Measurements from ENCODE around the gene TMIGD1.

Gene TMIGD1

DNA sequence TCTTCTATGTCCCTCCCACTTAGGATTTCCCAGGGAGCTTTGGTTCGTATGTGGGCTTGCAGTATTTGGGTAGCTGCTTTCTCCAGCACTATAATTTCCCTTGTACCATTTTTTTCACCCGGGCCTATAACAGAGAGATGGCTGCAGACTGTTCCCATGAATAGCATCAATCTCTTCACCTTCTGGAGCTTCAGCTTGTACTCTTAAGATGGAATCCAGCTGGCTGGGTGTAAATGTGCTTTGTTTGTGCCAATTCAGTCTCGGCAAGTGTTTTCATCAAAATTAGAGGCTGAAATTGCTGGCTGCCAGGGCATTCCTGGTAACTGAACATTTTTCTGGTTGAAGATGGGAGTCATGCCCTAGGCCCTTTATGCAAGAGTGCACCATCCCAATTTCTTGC lies 32.7 kb upstream of the TMIGD1 start:
- ATAC-seq, result no peak
- no peak for TF ChIP-seq OSR1 (CRISPR knock-in tag; IDR thresholded peaks at IDR 0.05)
- TF ChIP-seq, protein P1, sequence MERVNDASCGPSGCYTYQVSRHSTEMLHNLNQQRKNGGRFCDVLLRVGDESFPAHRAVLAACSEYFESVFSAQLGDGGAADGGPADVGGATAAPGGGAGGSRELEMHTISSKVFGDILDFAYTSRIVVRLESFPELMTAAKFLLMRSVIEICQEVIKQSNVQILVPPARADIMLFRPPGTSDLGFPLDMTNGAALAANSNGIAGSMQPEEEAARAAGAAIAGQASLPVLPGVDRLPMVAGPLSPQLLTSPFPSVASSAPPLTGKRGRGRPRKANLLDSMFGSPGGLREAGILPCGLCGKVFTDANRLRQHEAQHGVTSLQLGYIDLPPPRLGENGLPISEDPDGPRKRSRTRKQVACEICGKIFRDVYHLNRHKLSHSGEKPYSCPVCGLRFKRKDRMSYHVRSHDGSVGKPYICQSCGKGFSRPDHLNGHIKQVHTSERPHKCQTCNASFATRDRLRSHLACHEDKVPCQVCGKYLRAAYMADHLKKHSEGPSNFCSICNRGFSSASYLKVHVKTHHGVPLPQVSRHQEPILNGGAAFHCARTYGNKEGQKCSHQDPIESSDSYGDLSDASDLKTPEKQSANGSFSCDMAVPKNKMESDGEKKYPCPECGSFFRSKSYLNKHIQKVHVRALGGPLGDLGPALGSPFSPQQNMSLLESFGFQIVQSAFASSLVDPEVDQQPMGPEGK (CRISPR knock-in tag; IDR thresholded peaks at IDR 0.05; ENCODE audit: borderline replicate concordance), result no peak
- TF ChIP-seq ESRRG (CRISPR knock-in tag; IDR thresholded peaks at IDR 0.05), result no peak
- TF ChIP-seq, protein P2, sequence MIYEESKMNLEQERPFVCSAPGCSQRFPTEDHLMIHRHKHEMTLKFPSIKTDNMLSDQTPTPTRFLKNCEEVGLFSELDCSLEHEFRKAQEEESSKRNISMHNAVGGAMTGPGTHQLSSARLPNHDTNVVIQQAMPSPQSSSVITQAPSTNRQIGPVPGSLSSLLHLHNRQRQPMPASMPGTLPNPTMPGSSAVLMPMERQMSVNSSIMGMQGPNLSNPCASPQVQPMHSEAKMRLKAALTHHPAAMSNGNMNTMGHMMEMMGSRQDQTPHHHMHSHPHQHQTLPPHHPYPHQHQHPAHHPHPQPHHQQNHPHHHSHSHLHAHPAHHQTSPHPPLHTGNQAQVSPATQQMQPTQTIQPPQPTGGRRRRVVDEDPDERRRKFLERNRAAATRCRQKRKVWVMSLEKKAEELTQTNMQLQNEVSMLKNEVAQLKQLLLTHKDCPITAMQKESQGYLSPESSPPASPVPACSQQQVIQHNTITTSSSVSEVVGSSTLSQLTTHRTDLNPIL (CRISPR knock-in tag; IDR thresholded peaks at IDR 0.05; ENCODE audit: low read depth), result no peak
- TF ChIP-seq TOX (CRISPR knock-in tag; IDR thresholded peaks at IDR 0.05; ENCODE audit: borderline replicate concordance), result no peak
- TF ChIP-seq PPARA (CRISPR knock-in tag; IDR thresholded peaks at IDR 0.05; ENCODE audit: borderline replicate concordance), result no peak
- TF ChIP-seq CSDC2 (CRISPR knock-in tag; IDR thresholded peaks at IDR 0.05), result no peak
- TF ChIP-seq ISL1 (CRISPR knock-in tag; IDR thresholded peaks at IDR 0.05), result no peak
- TF ChIP-seq ZC3H10 (CRISPR knock-in tag; IDR thresholded peaks at IDR 0.05), result no peak
- TF ChIP-seq BACH2 (CRISPR knock-in tag; IDR thresholded peaks at IDR 0.05; ENCODE audit: borderline replicate concordance), result no peak
- TF ChIP-seq, protein P3, sequence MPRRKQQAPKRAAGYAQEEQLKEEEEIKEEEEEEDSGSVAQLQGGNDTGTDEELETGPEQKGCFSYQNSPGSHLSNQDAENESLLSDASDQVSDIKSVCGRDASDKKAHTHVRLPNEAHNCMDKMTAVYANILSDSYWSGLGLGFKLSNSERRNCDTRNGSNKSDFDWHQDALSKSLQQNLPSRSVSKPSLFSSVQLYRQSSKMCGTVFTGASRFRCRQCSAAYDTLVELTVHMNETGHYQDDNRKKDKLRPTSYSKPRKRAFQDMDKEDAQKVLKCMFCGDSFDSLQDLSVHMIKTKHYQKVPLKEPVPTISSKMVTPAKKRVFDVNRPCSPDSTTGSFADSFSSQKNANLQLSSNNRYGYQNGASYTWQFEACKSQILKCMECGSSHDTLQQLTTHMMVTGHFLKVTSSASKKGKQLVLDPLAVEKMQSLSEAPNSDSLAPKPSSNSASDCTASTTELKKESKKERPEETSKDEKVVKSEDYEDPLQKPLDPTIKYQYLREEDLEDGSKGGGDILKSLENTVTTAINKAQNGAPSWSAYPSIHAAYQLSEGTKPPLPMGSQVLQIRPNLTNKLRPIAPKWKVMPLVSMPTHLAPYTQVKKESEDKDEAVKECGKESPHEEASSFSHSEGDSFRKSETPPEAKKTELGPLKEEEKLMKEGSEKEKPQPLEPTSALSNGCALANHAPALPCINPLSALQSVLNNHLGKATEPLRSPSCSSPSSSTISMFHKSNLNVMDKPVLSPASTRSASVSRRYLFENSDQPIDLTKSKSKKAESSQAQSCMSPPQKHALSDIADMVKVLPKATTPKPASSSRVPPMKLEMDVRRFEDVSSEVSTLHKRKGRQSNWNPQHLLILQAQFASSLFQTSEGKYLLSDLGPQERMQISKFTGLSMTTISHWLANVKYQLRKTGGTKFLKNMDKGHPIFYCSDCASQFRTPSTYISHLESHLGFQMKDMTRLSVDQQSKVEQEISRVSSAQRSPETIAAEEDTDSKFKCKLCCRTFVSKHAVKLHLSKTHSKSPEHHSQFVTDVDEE (CRISPR knock-in tag; IDR thresholded peaks at IDR 0.05), result no peak
- TF ChIP-seq RARB (CRISPR knock-in tag; IDR thresholded peaks at IDR 0.05), result no peak
- no peak for TF ChIP-seq SNAI2 (CRISPR knock-in tag; IDR thresholded peaks at IDR 0.05)

DNA sequence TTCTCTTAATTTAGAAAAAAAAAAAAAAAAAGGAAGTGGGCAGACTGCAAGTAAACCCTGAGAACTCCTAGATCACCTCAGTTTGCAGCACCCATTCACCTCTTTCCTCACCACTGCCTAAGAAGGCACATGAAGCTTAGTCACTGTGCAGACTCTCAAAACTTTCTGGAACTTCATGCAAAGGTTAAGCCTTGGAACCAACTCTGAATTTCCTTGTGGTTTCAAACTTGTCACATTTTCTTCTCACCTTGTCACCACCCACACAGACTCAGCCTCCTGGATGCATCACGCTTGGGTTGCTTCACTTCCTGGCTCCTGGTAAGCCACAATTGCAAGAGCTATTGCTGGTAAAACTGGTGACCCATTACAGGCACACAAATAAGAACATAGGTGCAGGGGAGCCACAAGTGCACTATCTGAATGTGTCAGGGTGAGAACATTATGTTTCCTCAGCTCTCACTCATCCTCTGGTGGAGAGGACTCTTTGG lies 29.9 kb upstream of the TMIGD1 start:
- no peak for ATAC-seq
- TF ChIP-seq TOX (CRISPR knock-in tag; IDR thresholded peaks at IDR 0.05; ENCODE audit: borderline replicate concordance) (no peak), ZNF70 (CRISPR knock-in tag; IDR thresholded peaks at IDR 0.05) (no peak), BACH2 (CRISPR knock-in tag; IDR thresholded peaks at IDR 0.05; ENCODE audit: borderline replicate concordance) (no peak)
- TF ChIP-seq, protein P4, sequence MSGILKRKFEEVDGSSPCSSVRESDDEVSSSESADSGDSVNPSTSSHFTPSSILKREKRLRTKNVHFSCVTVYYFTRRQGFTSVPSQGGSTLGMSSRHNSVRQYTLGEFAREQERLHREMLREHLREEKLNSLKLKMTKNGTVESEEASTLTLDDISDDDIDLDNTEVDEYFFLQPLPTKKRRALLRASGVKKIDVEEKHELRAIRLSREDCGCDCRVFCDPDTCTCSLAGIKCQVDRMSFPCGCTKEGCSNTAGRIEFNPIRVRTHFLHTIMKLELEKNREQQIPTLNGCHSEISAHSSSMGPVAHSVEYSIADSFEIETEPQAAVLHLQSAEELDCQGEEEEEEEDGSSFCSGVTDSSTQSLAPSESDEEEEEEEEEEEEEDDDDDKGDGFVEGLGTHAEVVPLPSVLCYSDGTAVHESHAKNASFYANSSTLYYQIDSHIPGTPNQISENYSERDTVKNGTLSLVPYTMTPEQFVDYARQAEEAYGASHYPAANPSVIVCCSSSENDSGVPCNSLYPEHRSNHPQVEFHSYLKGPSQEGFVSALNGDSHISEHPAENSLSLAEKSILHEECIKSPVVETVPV (CRISPR knock-in tag; IDR thresholded peaks at IDR 0.05), result no peak
- TF ChIP-seq, protein P1 (CRISPR knock-in tag; IDR thresholded peaks at IDR 0.05; ENCODE audit: borderline replicate concordance), result no peak
- TF ChIP-seq, protein P2 (CRISPR knock-in tag; IDR thresholded peaks at IDR 0.05; ENCODE audit: low read depth), result no peak

DNA sequence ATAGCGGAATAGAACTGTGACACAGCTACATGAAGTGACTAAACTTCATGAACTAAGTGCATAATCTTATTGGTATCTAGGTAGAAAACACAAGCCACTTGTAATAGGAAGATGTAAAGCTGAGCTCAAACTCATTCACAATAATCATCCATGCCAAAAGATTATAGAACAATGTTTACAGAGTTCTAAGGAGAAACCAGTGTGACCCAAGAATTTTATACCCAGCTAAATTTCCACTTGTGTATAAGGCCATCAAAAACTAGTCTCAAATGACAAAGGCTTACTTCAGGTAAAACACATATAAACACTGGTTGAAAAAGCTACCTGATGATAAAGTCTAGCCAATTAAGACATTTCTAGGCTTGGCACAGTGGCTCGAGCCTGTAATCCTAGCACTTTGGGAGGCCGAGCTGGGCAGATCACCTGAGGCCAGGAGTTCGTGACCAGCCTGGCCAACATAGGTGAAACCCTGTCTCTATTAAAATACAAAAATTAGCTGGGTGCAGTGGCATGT lies 28.0 kb upstream of the TMIGD1 start:
- ATAC-seq, result no peak
- TF ChIP-seq, protein P1 (CRISPR knock-in tag; IDR thresholded peaks at IDR 0.05; ENCODE audit: borderline replicate concordance), result no peak
- TF ChIP-seq TCF4 (CRISPR knock-in tag; IDR thresholded peaks at IDR 0.05; ENCODE audit: borderline replicate concordance) (no peak), OSR1 (CRISPR knock-in tag; IDR thresholded peaks at IDR 0.05) (no peak), ZFP30 (CRISPR knock-in tag; IDR thresholded peaks at IDR 0.05) (no peak), ISL1 (CRISPR knock-in tag; IDR thresholded peaks at IDR 0.05) (no peak), ZNF8 (CRISPR knock-in tag; IDR thresholded peaks at IDR 0.05) (no peak), ESRRG (CRISPR knock-in tag; IDR thresholded peaks at IDR 0.05) (no peak), ZNF565 (CRISPR knock-in tag; conservative IDR thresholded peaks at IDR 0.05; ENCODE audit: low read depth) (no peak)
- TF ChIP-seq, protein P3 (CRISPR knock-in tag; IDR thresholded peaks at IDR 0.05), result no peak
- TF ChIP-seq, protein P2 (CRISPR knock-in tag; IDR thresholded peaks at IDR 0.05; ENCODE audit: low read depth), result no peak
